Muscle of arm (tissue), 14 donors: ENCODE data around the gene ELMOD3. TPM values are rescaled to one million over a fixed set of nuclear protein-coding genes. Genes with fewer than 3 reads are reported as not detected.
A peak's percentile ranks its signal among the peaks of the same experiment; 100 is the strongest.
"Not testable (repeated sequence)": the region's sequence is repeated elsewhere in the genome, so short reads cannot be mapped to it uniquely, and the experiment has no call there.

Source experiments
- DNase-seq: peaks from one replicate; pipeline ENCODE4 v3.0.0-alpha.2; 2013
- long read RNA-seq, 11 donors: transcript quantifications; one replicate each; lab custom pipeline, GENCODE V29; 2026
- polyA plus RNA-seq, 12 donors: library from polyadenylated mRNA; unstranded; fragments of 120-200 nt; gene quantifications; one replicate each; pipeline ENCODE4 v1.2.1, GENCODE V29; 2013; ENCODE audit not compliant: insufficient read length in 12 of 12

ELMOD3 gene
- 10 to 100 TPM in 11 of 12 donors, not detected in 1; 11.1 to 27.4 (median 14.9) TPM for polyA plus RNA-seq
- long read RNA-seq, donor 1, partial matches to known transcripts, result 0 of 1 reads
- long read RNA-seq, donor 1, other reads (novel, unspliced or antisense), result 0 of 1 reads
- long read RNA-seq, donor 2, result 0 reads
- long read RNA-seq, donor 3, result 0 reads
- long read RNA-seq, donor 4, result 0 reads
- long read RNA-seq, donor 5, result 0 reads
- long read RNA-seq, donor 6, result 0 reads
- long read RNA-seq, donor 7, result 0 reads
- long read RNA-seq, donor 8, result 0 reads
- long read RNA-seq, donor 9, partial matches to known transcripts, result 38 of 44 reads
- long read RNA-seq, donor 9, other reads (novel, unspliced or antisense), result 6 of 44 reads
- long read RNA-seq, donor 10, partial matches to known transcripts, result 0 of 1 reads
- long read RNA-seq, donor 10, other reads (novel, unspliced or antisense), result 0 of 1 reads
- long read RNA-seq, donor 11, result 0 reads

GRCh38 chr2:85354286-85355072 lies at the start of gene ELMOD3, which contains the start of gene RETSAT:
Gene ELMOD3 (plus strand): TSS chr2:85354769. CDS start chr2:85357199, 2,430 bp downstream.
Gene RETSAT (minus strand): TSS chr2:85354528. CDS start chr2:85354507, 21 bp downstream.
- peak; percentile 99 for DNase-seq

DNA sequence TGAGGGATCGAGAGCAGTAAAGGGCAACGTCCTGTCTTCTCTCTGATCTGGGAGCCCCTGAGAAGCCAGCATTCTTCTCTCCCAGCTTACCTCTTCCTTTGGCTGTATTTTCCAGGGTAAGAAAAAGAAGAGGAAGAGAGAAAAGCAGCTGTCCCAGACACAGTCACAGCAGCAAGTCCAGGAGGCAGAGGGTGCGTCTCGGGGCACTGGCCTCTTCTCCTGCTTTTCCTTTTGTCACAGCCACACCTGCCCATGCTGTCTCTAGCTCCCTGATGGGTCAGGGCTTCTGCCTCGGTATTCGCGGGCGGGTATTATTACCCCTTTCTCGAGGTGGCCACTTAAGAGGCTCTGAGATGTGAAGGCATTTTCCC lies 47.1 kb upstream of the ELMOD3 start:
- DNase-seq, result no peak

DNA sequence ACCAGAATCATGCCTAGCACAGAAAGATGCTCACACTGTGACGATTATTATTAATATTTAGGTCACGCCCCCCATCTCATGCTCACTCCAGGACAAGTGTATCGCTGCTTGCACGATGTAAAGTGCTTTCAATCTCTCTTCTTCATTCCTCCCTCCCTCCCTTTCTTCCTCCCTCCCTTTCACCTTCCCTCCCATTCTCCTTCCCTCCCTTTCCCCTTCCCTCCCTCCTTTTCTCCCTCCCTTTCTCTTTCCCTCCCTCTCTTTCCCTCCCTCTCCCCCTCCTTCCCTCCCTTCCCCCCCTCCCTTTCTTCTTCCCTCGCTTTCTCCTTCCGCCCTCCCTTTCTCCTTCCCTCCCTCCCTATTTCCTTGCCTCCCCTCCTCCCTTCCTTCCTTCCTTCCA lies 46.4 kb upstream of the ELMOD3 start:
- no peak for DNase-seq

GRCh38 chr2:85308896-85309555 lies 45.5 kb upstream of the ELMOD3 start:
- no peak for DNase-seq

GRCh38 chr2:85309699-85310321 lies 44.8 kb upstream of the ELMOD3 start:
- DNase-seq, result no peak

DNA sequence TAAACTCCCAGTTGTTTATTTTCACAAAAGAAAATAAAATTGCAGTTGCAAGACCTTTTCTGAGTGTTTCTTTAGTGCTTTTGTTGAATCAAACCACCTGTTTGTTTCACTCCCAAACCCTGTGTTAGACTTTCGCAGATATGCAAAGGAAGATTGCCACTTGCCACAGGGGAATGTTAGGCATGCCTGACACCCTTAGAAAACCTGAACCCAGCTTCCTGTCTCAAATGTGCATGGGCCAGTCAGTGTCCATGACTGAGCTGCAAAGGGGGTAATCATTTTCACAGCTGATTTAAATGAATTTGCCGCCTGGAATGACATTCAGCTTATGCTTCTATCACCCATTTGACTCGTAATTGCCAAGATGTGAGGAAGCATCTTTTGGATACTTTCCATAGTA lies 44.2 kb upstream of the ELMOD3 start:
- DNase-seq, result no peak

- no peak for DNase-seq
Observed at GRCh38 chr2:85312404-85312803, 42.2 kb upstream of the ELMOD3 start.

DNA sequence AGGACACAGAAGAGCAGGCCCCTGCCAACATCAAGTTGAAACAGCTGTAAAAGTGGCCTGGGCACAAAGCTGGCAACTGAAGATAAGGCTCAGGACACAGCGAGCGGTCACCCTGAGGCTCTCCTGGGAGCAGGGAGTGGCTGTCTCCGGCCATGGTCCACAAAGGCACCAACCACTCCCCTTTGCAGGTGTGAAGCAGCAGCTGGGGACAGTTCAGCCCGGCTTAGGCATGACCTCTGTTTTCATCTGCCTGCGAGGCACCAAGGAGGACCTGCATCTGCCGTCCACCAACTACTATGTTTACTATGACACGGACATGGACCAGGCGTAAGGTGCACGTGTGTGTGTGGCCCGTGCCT lies 39.7 kb upstream of the ELMOD3 start:
- DNase-seq, result no peak

- not testable (repeated sequence) for DNase-seq
Observed at GRCh38 chr2:85315921-85316320, 38.6 kb upstream of the ELMOD3 start.

DNA sequence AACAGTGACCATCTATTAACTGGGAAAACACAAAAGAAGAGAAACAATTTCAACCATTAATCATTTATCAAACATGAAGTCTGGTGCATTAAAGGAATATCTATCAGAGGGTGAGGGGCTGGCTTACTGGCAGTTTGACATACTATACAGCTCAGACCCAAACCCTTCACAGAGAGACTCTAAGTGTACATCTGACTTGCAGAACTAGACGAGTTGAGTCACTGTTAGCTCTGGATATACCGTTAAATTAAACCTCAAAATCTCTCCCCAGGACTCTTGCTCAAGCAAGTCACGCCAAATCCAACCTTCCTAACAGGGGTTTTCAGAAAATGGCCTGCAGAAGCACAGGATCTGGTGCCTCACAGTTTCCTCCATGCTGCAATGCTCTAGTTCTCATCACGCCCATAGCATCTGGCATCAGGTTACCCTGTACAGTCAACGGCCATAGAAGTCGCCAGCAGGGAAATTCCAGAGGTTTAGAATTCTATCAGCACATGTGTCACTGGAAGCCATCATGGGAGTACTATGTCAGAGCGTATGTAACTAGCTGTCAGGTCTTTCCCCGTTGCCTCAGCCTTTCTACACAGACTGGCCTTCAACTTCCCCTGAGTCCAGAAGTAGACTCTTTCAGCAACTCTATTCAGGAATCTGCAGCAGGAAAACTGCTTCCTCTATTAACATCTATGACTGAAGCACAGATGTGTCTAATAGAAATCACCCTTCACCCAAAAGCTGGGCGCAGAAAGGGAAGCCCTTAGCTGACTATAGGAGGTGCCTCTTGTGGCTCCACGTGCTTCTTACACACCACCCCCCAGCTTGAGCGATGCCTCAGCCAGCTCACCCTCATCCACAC lies 36.1 kb upstream of the ELMOD3 start:
- DNase-seq, result no peak

- no peak for DNase-seq
Observed at GRCh38 chr2:85319796-85320195, 34.8 kb upstream of the ELMOD3 start.

DNA sequence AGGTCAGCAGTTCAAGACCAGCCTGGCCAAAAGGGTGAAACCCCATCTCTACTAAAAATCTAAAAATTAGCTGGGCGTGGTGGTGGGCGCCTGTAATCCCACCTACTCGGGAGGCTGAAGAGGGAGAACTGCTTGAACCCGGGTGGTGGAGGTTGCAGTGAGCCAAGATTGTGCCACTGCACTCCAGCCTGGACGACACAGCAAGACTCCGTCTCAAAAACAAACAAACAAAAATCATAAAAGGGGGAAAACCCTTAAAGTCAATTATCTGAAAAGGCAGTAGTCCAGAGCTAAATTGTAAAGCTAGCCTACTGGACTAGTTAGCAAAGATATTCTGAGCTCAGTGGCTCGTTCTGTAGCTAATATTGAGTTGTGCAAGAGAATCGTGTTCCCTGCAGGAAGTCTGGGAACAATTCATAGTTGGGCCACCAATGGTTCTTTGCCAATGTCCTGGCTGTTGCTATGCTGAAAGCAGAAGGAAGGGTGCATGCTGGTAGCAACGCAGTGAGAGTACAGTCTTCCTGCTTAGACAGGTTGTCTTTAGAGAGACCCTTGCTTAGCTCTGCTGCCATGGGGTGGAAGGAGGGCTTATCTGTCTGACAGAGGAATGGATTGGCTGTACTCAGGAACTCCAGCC lies 31.1 kb upstream of the ELMOD3 start:
- DNase-seq, result no peak

GRCh38 chr2:85323988-85324367 lies 30.6 kb upstream of the ELMOD3 start:
- DNase-seq, result not testable (repeated sequence)

- DNase-seq, result no peak
Observed at GRCh38 chr2:85324639-85325465, 29.7 kb upstream of the ELMOD3 start.

DNA sequence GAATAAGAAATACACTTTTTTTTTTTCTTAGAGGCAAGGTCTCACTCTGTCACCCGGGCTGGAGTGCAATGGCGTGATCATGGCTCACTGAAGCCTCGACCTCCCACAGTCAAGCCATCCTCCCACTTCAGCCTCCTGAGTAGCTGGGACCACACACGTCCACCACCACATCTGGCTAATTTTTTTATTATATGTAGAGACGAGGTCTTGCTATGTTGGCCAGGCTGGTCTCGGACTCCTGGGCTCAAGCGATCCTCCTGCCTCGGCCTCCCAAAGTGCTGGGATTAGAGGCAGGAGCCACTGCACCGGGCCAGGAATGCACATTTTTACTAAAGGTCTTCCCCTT lies 29.1 kb upstream of the ELMOD3 start:
- no peak for DNase-seq

DNA sequence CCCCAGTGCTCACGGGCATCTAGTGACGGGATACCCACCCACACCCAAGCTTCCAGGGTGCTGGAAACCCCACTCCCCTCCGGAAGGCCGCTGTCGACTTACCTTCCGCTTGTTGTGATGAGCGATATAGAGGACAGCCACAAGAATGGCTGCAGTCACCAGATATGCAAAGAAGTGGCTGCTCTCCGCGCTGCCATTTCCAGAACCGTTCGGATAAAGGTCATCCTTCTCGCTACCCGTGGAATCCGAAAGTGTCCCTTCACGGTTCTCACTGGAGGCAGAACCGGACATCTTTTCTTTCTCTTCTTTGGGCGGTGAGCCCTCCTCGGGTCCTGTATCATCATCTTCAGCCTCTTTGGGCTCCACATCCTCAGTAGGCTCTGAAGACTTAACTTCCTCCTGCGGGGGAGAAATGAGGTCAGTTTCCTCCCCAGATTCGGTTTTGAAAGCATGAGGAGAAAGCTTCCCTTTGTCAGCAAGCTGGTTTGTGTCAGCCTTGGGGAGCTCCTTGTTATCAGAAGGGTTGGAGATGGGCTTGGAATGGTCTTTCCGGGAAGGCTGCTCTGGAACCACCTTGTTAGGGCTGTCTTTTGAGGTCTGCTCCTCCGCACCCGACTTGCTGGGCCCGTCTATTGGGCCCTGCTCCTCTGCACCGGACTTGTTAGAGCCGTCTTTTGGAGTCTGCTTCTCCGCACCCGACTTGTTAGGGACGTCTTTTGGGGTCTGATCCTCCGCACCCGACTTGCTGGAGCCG lies 28.0 kb upstream of the ELMOD3 start:
- no peak for DNase-seq

DNA sequence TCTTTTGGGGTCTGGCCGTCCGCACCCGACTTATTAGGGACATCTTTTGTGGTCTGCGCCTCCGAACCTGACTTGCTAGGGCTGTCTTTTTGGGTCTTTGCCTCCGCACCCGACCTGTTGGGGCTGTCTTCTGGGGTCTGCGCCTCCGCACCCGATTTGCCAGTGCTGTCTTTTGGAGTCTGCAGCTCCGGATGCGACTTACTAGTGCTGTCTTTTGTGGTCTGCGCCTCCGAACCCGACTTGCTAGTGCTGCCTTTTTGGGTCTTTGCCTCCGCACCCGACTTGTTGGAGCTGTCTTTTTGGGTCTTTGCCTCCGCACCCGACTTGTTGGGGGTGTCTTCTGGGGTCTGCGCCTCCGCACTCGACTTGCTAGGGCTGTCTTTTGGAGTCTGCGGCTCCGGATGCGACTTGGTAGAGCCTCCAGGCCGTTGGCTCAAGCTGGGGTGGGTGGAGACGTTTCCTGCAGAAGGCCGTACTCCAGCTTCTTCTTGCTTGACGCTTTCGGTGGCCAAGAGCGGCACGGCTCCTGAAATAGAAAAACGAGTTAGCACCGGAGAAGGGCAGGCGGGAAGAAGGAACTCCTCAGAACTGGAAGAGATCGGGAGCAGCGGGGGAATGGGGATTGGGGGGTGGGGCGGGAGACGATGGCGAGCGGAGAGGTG lies 27.3 kb upstream of the ELMOD3 start:
- DNase-seq, result peak; percentile 56
